ENCODE results near the gene ANKRD11. TPM values are rescaled to one million over a fixed set of nuclear protein-coding genes. Genes with fewer than 3 reads are reported as not detected.
A peak's percentile ranks its signal among the peaks of the same experiment; 100 is the strongest.
"Not testable (repeated sequence)": the region's sequence is repeated elsewhere in the genome, so short reads cannot be mapped to it uniquely, and the experiment has no call there.

ANKRD11 gene
- total and polyA plus RNA-seq, 2 donors (not counting 1 experiment from before 2014, with no cell fraction given) = 41.5 to 71.2 TPM

DNA sequence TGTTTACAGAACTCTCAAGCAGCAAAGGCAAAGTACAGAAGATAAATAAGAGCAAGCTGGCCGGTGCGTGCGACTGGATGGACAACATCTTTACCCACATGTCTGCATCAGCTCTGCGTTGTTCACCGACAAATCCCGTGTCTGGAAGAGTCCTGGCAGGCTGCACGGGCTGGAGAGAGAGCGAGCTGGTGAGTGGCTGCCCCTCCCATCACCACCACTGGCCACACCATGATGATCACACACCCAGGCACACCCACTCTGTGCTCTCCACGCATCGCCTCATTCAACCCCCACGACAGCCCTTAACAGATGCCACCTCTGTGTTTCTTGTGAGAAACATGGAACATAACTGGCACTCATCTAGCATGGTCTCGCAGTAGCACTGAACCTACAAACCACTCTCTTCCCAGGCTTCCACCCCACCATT is 59.2 kb downstream of the ANKRD11 start:
- H3K27me3 ChIP-seq (ENCODE audit: control insufficient read depth, insufficient read depth, low read length) = no peaks in the 10 kb centered on the region
- H3K36me3 ChIP-seq (ENCODE audit: control insufficient read depth, insufficient read depth, low read length) = no peaks in the 10 kb centered on the region
- no peak overlapping the region for H2AFZ ChIP-seq (ENCODE audit: low read length)
- DNase-seq (ENCODE audit: low read depth in 2 of 2) = peak; percentile 80 to 89
- H3K9ac ChIP-seq (ENCODE audit: insufficient read depth, low read length) = no peak overlapping the region
- peak overlapping the region; percentile 82 for H3K4me2 ChIP-seq (ENCODE audit: extremely low read depth, insufficient read depth, low read length)
- H3K4me3 ChIP-seq (replicated peaks in 1 of 4; ENCODE audit: control extremely low read depth in 1 of 4, insufficient read depth in 1 of 4, low read depth in 3 of 4, low read length in 4 of 4) = peak overlapping the region in 2 of 4 experiments; percentile 19 to 46
- H3K9me3 ChIP-seq (ENCODE audit: control insufficient read depth, insufficient read depth, low read depth, low read length) = no peaks in the 10 kb centered on the region
- peaks cover 81% of the 10 kb centered on the region for H3K79me2 ChIP-seq (ENCODE audit: control insufficient read depth, insufficient read depth, low read length)
- peaks cover 7% of the 10 kb centered on the region for H4K20me1 ChIP-seq (ENCODE audit: control insufficient read depth, extremely low read depth, insufficient read depth, low read length)
- H3K4me1 ChIP-seq (ENCODE audit: control insufficient read depth, extremely low read depth, insufficient read depth, low read length) = peaks cover 22% of the 10 kb centered on the region
- no peak for TF ChIP-seq CTCF (conservative IDR thresholded peaks at IDR 0.05 in 1 of 2, IDR thresholded peaks at IDR 0.05 in 1 of 2; ENCODE audit: low read depth in 1 of 2, low read length in 2 of 2)
- TF ChIP-seq EZH2 (IDR thresholded peaks at IDR 0.05; ENCODE audit: low read length, missing control alignments) = no peak
- H3K27ac ChIP-seq (ENCODE audit: insufficient read depth, low read length) = peak overlapping the region; percentile 86

DNA sequence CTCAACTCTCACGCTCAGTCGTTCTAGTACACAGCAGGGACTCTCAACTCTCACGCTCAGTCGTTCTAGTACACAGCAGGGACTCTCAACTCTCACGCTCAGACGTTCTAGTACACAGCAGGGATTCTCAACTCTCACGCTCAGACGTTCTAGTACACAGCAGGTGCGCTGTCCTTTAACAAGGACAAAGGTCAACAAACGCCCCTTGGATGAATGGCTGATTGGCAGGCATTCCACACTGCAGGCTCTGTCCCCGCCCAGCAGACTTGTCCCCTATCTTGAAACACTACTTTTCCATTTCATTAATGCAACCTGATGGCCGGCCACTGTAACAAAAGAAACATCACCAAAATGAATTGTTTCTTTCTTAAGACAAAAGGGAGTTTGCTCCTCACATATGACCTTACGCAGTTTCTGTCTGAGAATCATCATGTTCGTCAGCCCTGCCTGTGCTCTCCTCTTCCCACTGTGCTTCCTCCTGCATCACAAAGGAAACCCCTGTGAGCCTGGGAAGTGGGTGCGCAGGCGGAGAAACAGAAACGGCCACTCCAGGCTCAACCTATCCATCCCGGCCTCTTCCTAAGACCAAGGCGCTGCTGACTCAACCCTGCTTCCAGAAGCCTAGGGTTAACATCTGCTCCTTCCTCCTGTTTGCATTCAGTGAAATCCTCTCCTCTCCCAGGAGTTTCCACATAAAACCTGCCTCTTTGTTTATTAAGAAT is 59.8 kb downstream of the ANKRD11 start:
- TF ChIP-seq CTCF (conservative IDR thresholded peaks at IDR 0.05 in 1 of 2, IDR thresholded peaks at IDR 0.05 in 1 of 2; ENCODE audit: low read depth in 1 of 2, low read length in 2 of 2) = no peak
- no peak for TF ChIP-seq EZH2 (IDR thresholded peaks at IDR 0.05; ENCODE audit: low read length, missing control alignments)
- no peak overlapping the region for H2AFZ ChIP-seq (ENCODE audit: low read length)
- H3K27ac ChIP-seq (ENCODE audit: insufficient read depth, low read length) = peak overlapping the region; percentile 86
- H3K79me2 ChIP-seq (ENCODE audit: control insufficient read depth, insufficient read depth, low read length) = peaks cover 81% of the 10 kb centered on the region
- peaks cover 7% of the 10 kb centered on the region for H4K20me1 ChIP-seq (ENCODE audit: control insufficient read depth, extremely low read depth, insufficient read depth, low read length)
- peaks cover 22% of the 10 kb centered on the region for H3K4me1 ChIP-seq (ENCODE audit: control insufficient read depth, extremely low read depth, insufficient read depth, low read length)
- peak overlapping the region; percentile 82 for H3K4me2 ChIP-seq (ENCODE audit: extremely low read depth, insufficient read depth, low read length)
- H3K4me3 ChIP-seq (replicated peaks in 1 of 4; ENCODE audit: control extremely low read depth in 1 of 4, insufficient read depth in 1 of 4, low read depth in 3 of 4, low read length in 4 of 4) = peak overlapping the region; percentile 7 to 46 (median 10)
- no peaks in the 10 kb centered on the region for H3K36me3 ChIP-seq (ENCODE audit: control insufficient read depth, insufficient read depth, low read length)
- no peaks in the 10 kb centered on the region for H3K9me3 ChIP-seq (ENCODE audit: control insufficient read depth, insufficient read depth, low read depth, low read length)
- H3K27me3 ChIP-seq (ENCODE audit: control insufficient read depth, insufficient read depth, low read length) = no peaks in the 10 kb centered on the region
- peak overlapping the region; percentile 42 for H3K9ac ChIP-seq (ENCODE audit: insufficient read depth, low read length)
- DNase-seq (ENCODE audit: low read depth in 2 of 2) = peak in 1 of 2 donors; percentile 61

DNA sequence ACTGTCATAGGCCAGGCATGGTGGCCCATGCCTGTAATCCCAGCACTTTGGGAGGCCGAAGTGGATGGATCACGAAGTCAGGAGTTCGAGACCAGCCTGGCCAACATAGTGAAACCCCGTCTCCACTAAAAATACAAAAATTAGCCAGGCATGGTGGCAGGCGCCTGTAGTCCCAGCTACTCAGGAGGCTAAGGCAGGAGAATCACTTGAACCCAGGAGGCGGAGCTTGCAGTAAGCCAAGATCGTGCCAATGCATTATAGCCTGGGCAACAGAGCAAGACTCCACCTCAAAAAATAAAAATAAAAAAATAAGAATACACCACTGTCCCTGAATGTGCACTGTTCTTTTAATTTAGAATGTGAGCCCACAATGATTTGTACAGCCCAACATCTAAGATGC is 61.8 kb downstream of the ANKRD11 start:
- H3K27me3 ChIP-seq (ENCODE audit: control insufficient read depth, insufficient read depth, low read length); H4K20me1 ChIP-seq (ENCODE audit: control insufficient read depth, extremely low read depth, insufficient read depth, low read length); H3K4me2 ChIP-seq (ENCODE audit: extremely low read depth, insufficient read depth, low read length); H3K27ac ChIP-seq (ENCODE audit: insufficient read depth, low read length); H3K9ac ChIP-seq (ENCODE audit: insufficient read depth, low read length); H3K9me3 ChIP-seq (ENCODE audit: control insufficient read depth, insufficient read depth, low read depth, low read length); H2AFZ ChIP-seq (ENCODE audit: low read length); H3K4me3 ChIP-seq (replicated peaks in 1 of 4; ENCODE audit: control extremely low read depth in 1 of 4, insufficient read depth in 1 of 4, low read depth in 3 of 4, low read length in 4 of 4); H3K36me3 ChIP-seq (ENCODE audit: control insufficient read depth, insufficient read depth, low read length); DNase-seq (ENCODE audit: low read depth in 2 of 2): not testable (repeated sequence)
- Histone ChIP-seq H3K4me1 (ENCODE audit: control insufficient read depth, extremely low read depth, insufficient read depth, low read length) (peaks cover 25% of the 10 kb centered on the region), H3K79me2 (ENCODE audit: control insufficient read depth, insufficient read depth, low read length) (peaks cover 81% of the 10 kb centered on the region)
